H9 (cell line): ENCODE results near the gene TBC1D24. TPM values are rescaled to one million over a fixed set of nuclear protein-coding genes. Genes with fewer than 3 reads are reported as not detected.

Source experiments
- DNase-seq: peaks from one replicate; pipeline ENCODE4 v3.0.0-alpha.2; 2017
- H2AFZ ChIP-seq: one replicate; pipeline ENCODE4 v1.6.1; 2013; ENCODE audit warnings: mild to moderate bottlenecking, low read length, control low read depth, moderate library complexity
- H2AK5ac ChIP-seq: 2 replicates; pipeline ENCODE4 v1.6.1; 2013; ENCODE audit warnings: low read length, control low read depth, mixed read lengths; ENCODE audit not compliant: insufficient read length
- H2BK120ac ChIP-seq: one replicate; pipeline ENCODE4 v1.6.1; 2013; ENCODE audit warnings: low read depth, mild to moderate bottlenecking, low read length, control low read depth, inconsistent platforms; ENCODE audit not compliant: poor library complexity, severe bottlenecking
- H2BK12ac ChIP-seq: 2 replicates; pipeline ENCODE4 v1.6.1; 2013; ENCODE audit warnings: low read length, control low read depth, mixed read lengths, low read depth; ENCODE audit not compliant: insufficient read length
- H2BK15ac ChIP-seq: 2 replicates; pipeline ENCODE4 v1.6.1; 2013; ENCODE audit warnings: low read depth, low read length, control low read depth
- H2BK20ac ChIP-seq: one replicate; pipeline ENCODE4 v1.6.1; 2013; ENCODE audit warnings: low read depth, mild to moderate bottlenecking, low read length, control low read depth, inconsistent platforms; ENCODE audit not compliant: poor library complexity, severe bottlenecking
- H2BK5ac ChIP-seq: 2 replicates; pipeline ENCODE4 v1.6.1; 2013; ENCODE audit warnings: low read length, control low read depth, mixed read lengths; ENCODE audit not compliant: insufficient read length
- H3K14ac ChIP-seq: 2 replicates; pipeline ENCODE4 v1.6.1; 2013; ENCODE audit warnings: low read length, control low read depth; ENCODE audit not compliant: insufficient read depth
- H3K18ac ChIP-seq: 2 replicates; pipeline ENCODE4 v1.6.1; 2013; ENCODE audit warnings: low read depth, mild to moderate bottlenecking, mixed read lengths, low read length, control low read depth; ENCODE audit not compliant: insufficient read length
- H3K23ac ChIP-seq: 2 replicates; pipeline ENCODE4 v1.6.1; 2013; ENCODE audit warnings: low read length, control low read depth, mixed read lengths, low read depth; ENCODE audit not compliant: insufficient read length
- H3K23me2 ChIP-seq: 2 replicates; pipeline ENCODE4 v1.6.1; 2013; ENCODE audit warnings: low read depth, mild to moderate bottlenecking, mixed read lengths, low read length, control low read depth; ENCODE audit not compliant: insufficient read length, poor library complexity, severe bottlenecking
- H3K27ac ChIP-seq: 2 replicates; pipeline ENCODE4 v1.5.1; 2013; ENCODE audit warnings: low read length, control low read depth, mixed read lengths, low read depth; ENCODE audit not compliant: insufficient read length
- H3K27me3 ChIP-seq: 2 replicates; pipeline ENCODE4 v1.6.1; 2013; ENCODE audit warnings: low read length, control low read depth, inconsistent platforms; ENCODE audit not compliant: insufficient read depth
- H3K4ac ChIP-seq: 2 replicates; pipeline ENCODE4 v1.6.1; 2013; ENCODE audit warnings: low read depth, mild to moderate bottlenecking, control low read depth, inconsistent platforms, low read length, moderate library complexity
- H3K4me1 ChIP-seq: 2 replicates; pipeline ENCODE4 v1.6.1; 2013; ENCODE audit warnings: low read length, control low read depth, inconsistent platforms; ENCODE audit not compliant: insufficient read depth
- H3K4me2 ChIP-seq: 2 replicates; pipeline ENCODE4 v1.6.1; 2013; ENCODE audit warnings: low read length, control low read depth, mixed read lengths; ENCODE audit not compliant: insufficient read length, insufficient read depth
- H3K56ac ChIP-seq: 2 replicates; pipeline ENCODE4 v1.6.1; 2013; ENCODE audit warnings: low read depth, mild to moderate bottlenecking, mixed read lengths, low read length, control low read depth; ENCODE audit not compliant: insufficient read length
- H3K79me1 ChIP-seq: 2 replicates; pipeline ENCODE4 v1.6.1; 2013; ENCODE audit warnings: low read depth, mild to moderate bottlenecking, moderate library complexity, low read length, control low read depth, inconsistent platforms; ENCODE audit not compliant: insufficient read depth, poor library complexity, severe bottlenecking
- H3K79me2 ChIP-seq: 2 replicates; pipeline ENCODE4 v1.6.1; 2013; ENCODE audit warnings: low read length, control low read depth, inconsistent platforms; ENCODE audit not compliant: insufficient read depth
- H3K9ac ChIP-seq: 2 replicates; pipeline ENCODE4 v1.6.1; 2013; ENCODE audit warnings: low read length, control low read depth, mixed read lengths; ENCODE audit not compliant: insufficient read length; ENCODE audit errors: extremely low read depth
- H3K9me3 ChIP-seq: one replicate; pipeline ENCODE4 v1.6.1; 2013; ENCODE audit warnings: low read depth, low read length, inconsistent platforms; ENCODE audit not compliant: control insufficient read depth
- H3T11ph ChIP-seq: one replicate; pipeline ENCODE4 v1.6.1; 2013; ENCODE audit warnings: mild to moderate bottlenecking, low read length, control low read depth, inconsistent platforms
- H4K20me1 ChIP-seq: one replicate; pipeline ENCODE4 v1.6.1; 2013; ENCODE audit not compliant: control insufficient read depth, insufficient read length, insufficient read depth
- H4K5ac ChIP-seq: 2 replicates; pipeline ENCODE4 v1.6.1; 2013; ENCODE audit warnings: low read depth, mild to moderate bottlenecking, mixed read lengths, low read length, control low read depth; ENCODE audit not compliant: insufficient read length
- H4K8ac ChIP-seq: replicated peaks from 2 replicates; pipeline ENCODE4 v1.6.1; 2013; ENCODE audit warnings: low read length, control low read depth, mixed read lengths, low read depth; ENCODE audit not compliant: insufficient read length
- H4K91ac ChIP-seq: 2 replicates; pipeline ENCODE4 v1.6.1; 2013; ENCODE audit warnings: low read depth, mild to moderate bottlenecking, moderate library complexity, mixed read lengths, low read length, control low read depth; ENCODE audit not compliant: insufficient read length
- H3K27ac Mint-ChIP-seq, 3 experiments: 2 replicates in 2 of 3; 3 replicates in 1 of 3; pipeline ENCODE4 v1.8.0; 2020 to 2021; ENCODE audit warnings: mixed read lengths in 3 of 3, mild to moderate bottlenecking in 1 of 3, moderate library complexity in 1 of 3
- H3K27me3 Mint-ChIP-seq: 2 replicates; pipeline ENCODE4 v1.8.0; 2021; ENCODE audit warnings: low read depth, mild to moderate bottlenecking, moderate library complexity, mixed read lengths
- H3K36me3 Mint-ChIP-seq, 3 experiments: 2 replicates in 2 of 3; 3 replicates in 1 of 3; pipeline ENCODE4 v1.8.0; 2020 to 2021; ENCODE audit warnings: low read depth in 3 of 3, mixed read lengths in 3 of 3; ENCODE audit not compliant: insufficient read depth in 1 of 3
- H3K4me1 Mint-ChIP-seq, 2 experiments: 2 replicates each; pipeline ENCODE4 v1.8.0; 2020; ENCODE audit warnings: mixed read lengths in 2 of 2
- H3K4me3 Mint-ChIP-seq, 2 experiments: 2 replicates in 1 of 2; 3 replicates in 1 of 2; pipeline ENCODE4 v1.8.0; 2020 to 2021; ENCODE audit warnings: mild to moderate bottlenecking in 2 of 2, mixed read lengths in 2 of 2, moderate library complexity in 1 of 2
- H3K9me3 Mint-ChIP-seq, 2 experiments: 2 replicates in 1 of 2; 3 replicates in 1 of 2; pipeline ENCODE4 v1.8.0; 2020; ENCODE audit warnings: mild to moderate bottlenecking in 2 of 2, mixed read lengths in 2 of 2, moderate library complexity in 1 of 2
- CTCF ChIP-seq: fragments of 200-600 bp; sonication (generic); conservative IDR thresholded peaks from 3 replicates; pipeline ENCODE4 v1.8.0; 2021; ENCODE audit warnings: antibody characterized with exemption, mild to moderate bottlenecking
- WGBS: extraction: QIAGEN DNeasy Blood & Tissue Kit; methylation state at CpG from one replicate; pipeline ENCODE4 v1.1.7; 2013; ENCODE audit warnings: missing lambda C conversion rate, low lambda C conversion rate, mixed read lengths; ENCODE audit not compliant: insufficient read length; ENCODE audit errors: extremely low coverage; 5-methylcytosine and 5-hydroxymethylcytosine counted together
- total RNA-seq: library from RNA; stranded (reverse); gene quantifications from 2 replicates; pipeline ENCODE4 v1.2.1, GENCODE V29; 2021

TBC1D24 gene
- total RNA-seq, 1 experiment from 2014 or later = 19.0 TPM

DNA sequence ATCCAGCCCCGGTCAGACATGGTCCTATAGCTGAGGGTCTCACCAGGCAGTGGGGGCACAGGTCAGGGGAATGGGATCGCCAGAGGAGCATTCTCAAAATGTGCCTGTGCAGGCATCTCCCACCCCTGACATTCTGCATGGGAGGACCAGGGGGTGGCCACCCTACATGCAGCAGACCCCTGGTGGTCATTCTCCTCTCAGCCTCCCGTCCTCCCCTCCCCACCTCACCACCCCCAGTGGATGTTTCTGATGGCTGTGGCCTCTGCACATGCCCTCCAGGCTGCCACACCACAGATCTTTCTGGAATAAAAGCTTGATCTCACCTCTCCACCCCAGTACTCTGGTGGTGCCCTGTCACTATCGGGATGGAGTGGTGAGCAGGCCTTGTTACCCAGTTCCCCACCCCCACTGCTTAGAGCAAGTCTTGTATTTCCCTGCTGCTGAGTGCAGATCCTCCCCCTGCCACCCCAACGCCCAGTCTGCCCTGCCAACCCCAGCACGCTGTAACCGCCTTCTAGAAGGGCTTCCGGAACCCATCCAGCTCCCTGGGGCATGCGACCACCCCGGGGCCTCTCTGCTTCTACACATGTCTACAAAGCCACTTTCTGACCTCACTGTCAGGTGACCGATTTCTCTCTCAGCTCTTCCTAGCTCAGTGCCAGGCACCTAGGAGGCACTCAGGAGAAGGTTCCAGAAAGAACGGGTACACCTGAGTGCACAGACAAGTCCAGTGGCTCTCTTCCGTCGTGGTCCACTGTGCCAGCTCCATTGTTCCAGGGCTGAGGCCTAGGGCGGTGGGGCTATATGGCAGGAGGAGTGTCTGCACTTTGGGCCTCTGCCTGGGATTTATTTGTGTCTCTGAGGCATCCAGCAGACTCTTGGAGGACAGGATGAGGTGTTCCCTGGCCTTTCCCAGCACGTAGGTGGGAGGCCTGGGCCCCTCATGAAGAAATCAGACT, 9.3 kb downstream of the TBC1D24 start:
- Mint-ChIP-seq H3K4me1 (peaks cover 11 to 15% of the 10 kb centered on the region in 2 experiments), H3K27me3 (no peaks in the 10 kb centered on the region), H3K4me3 (no peak overlapping the region), H3K9me3 (no peaks in the 10 kb centered on the region), H3K36me3 (no peaks in the 10 kb centered on the region), H3K27ac (peak overlapping the region in 1 of 3 experiments; percentile 78; a peak in 3 of 7 replicates)
- no peaks in the 10 kb centered on the region for H3K79me1 ChIP-seq
- no peak overlapping the region; the same call in 1 of the 2 replicates for H3K14ac ChIP-seq
- no peak for DNase-seq
- WGBS = no CpG with 5 or more reads among the region's 16 CpGs
- H3T11ph ChIP-seq = no peak overlapping the region
- no peaks in the 10 kb centered on the region for H3K4me1 ChIP-seq
- H3K23ac ChIP-seq = no peak overlapping the region
- no peak overlapping the region for H3K4ac ChIP-seq
- no peak overlapping the region for H2AK5ac ChIP-seq
- no peak overlapping the region for H2AFZ ChIP-seq
- H3K79me2 ChIP-seq = no peaks in the 10 kb centered on the region; the same call in 1 of the 2 replicates
- no peak overlapping the region for H2BK120ac ChIP-seq
- no peak overlapping the region for H3K56ac ChIP-seq
- no peak overlapping the region for H2BK15ac ChIP-seq
- no peak overlapping the region for H3K18ac ChIP-seq
- H2BK20ac ChIP-seq = no peak overlapping the region
- H3K9ac ChIP-seq = no peak overlapping the region
- no peaks in the 10 kb centered on the region for H3K23me2 ChIP-seq
- H2BK5ac ChIP-seq = no peak overlapping the region
- no peak overlapping the region for H4K5ac ChIP-seq
- H3K9me3 ChIP-seq = no peaks in the 10 kb centered on the region
- no peak overlapping the region for H3K27ac ChIP-seq
- no peak overlapping the region for H4K91ac ChIP-seq
- peaks cover 4% of the 10 kb centered on the region for H4K20me1 ChIP-seq
- no peak overlapping the region for H2BK12ac ChIP-seq
- no peaks in the 10 kb centered on the region for H3K27me3 ChIP-seq
- TF ChIP-seq CTCF = no peak
- H4K8ac ChIP-seq = no peak overlapping the region
- no peak overlapping the region for H3K4me2 ChIP-seq
